Measurements from ENCODE around the gene PHEX. TPM values are rescaled to one million over a fixed set of nuclear protein-coding genes. Genes with fewer than 3 reads are reported as not detected.

The PHEX gene
- total RNA-seq, 1 donor from 2014 or later: 0.48 TPM

- no peaks in the 10 kb centered on the region for H3K36me3 Mint-ChIP-seq (ENCODE audit: insufficient read depth)
- no peaks in the 10 kb centered on the region for H3K9me3 Mint-ChIP-seq (ENCODE audit: low read depth)
- H3K4me3 Mint-ChIP-seq (ENCODE audit: low read depth): no peak overlapping the region
- no peak overlapping the region for H3K27ac Mint-ChIP-seq
- no peak for DNase-seq (ENCODE audit: low spot score, unreplicated experiment)
- no peaks in the 10 kb centered on the region for H3K27me3 Mint-ChIP-seq
- no peaks in the 10 kb centered on the region for H3K4me1 Mint-ChIP-seq (ENCODE audit: low read depth)
- no peak for TF ChIP-seq CTCF (IDR thresholded peaks at IDR 0.05; ENCODE audit: unreplicated experiment)
These were observed 27.6 kb downstream of the PHEX start for GRCh38 chrX:22059775-22060174.

GRCh38 chrX:22060415-22061280, 28.5 kb downstream of the PHEX start:
- Mint-ChIP-seq H3K27ac (no peak overlapping the region), H3K4me3 (ENCODE audit: low read depth) (no peak overlapping the region), H3K9me3 (ENCODE audit: low read depth) (peaks cover under 1% of the 10 kb centered on the region), H3K27me3 (no peaks in the 10 kb centered on the region), H3K4me1 (ENCODE audit: low read depth) (no peaks in the 10 kb centered on the region), H3K36me3 (ENCODE audit: insufficient read depth) (no peaks in the 10 kb centered on the region)
- no peak for DNase-seq (ENCODE audit: low spot score, unreplicated experiment)
- TF ChIP-seq CTCF (IDR thresholded peaks at IDR 0.05; ENCODE audit: unreplicated experiment): no peak

- H3K4me1 Mint-ChIP-seq (ENCODE audit: low read depth): no peaks in the 10 kb centered on the region
- no peak for TF ChIP-seq CTCF (IDR thresholded peaks at IDR 0.05; ENCODE audit: unreplicated experiment)
- no peak overlapping the region for H3K27ac Mint-ChIP-seq
- DNase-seq (ENCODE audit: low spot score, unreplicated experiment): no peak
- peaks cover 3% of the 10 kb centered on the region for H3K9me3 Mint-ChIP-seq (ENCODE audit: low read depth)
- H3K36me3 Mint-ChIP-seq (ENCODE audit: insufficient read depth): no peaks in the 10 kb centered on the region
- no peak overlapping the region for H3K4me3 Mint-ChIP-seq (ENCODE audit: low read depth)
- H3K27me3 Mint-ChIP-seq: no peaks in the 10 kb centered on the region
These were observed 31.2 kb downstream of the PHEX start for GRCh38 chrX:22063284-22063683.

GRCh38 chrX:22069586-22069985, 37.5 kb downstream of the PHEX start:
- peaks cover 3% of the 10 kb centered on the region for H3K9me3 Mint-ChIP-seq (ENCODE audit: low read depth)
- no peaks in the 10 kb centered on the region for H3K27me3 Mint-ChIP-seq
- no peak for TF ChIP-seq CTCF (IDR thresholded peaks at IDR 0.05; ENCODE audit: unreplicated experiment)
- DNase-seq (ENCODE audit: low spot score, unreplicated experiment): no peak
- no peak overlapping the region for H3K4me3 Mint-ChIP-seq (ENCODE audit: low read depth)
- H3K36me3 Mint-ChIP-seq (ENCODE audit: insufficient read depth): no peaks in the 10 kb centered on the region
- H3K27ac Mint-ChIP-seq: no peak overlapping the region
- no peaks in the 10 kb centered on the region for H3K4me1 Mint-ChIP-seq (ENCODE audit: low read depth)

GRCh38 chrX:22073928-22074327, 41.8 kb downstream of the PHEX start:
- no peak overlapping the region for H3K4me3 Mint-ChIP-seq (ENCODE audit: low read depth)
- no peaks in the 10 kb centered on the region for H3K9me3 Mint-ChIP-seq (ENCODE audit: low read depth)
- no peaks in the 10 kb centered on the region for H3K36me3 Mint-ChIP-seq (ENCODE audit: insufficient read depth)
- no peak for TF ChIP-seq CTCF (IDR thresholded peaks at IDR 0.05; ENCODE audit: unreplicated experiment)
- no peak overlapping the region for H3K27ac Mint-ChIP-seq
- H3K4me1 Mint-ChIP-seq (ENCODE audit: low read depth): no peaks in the 10 kb centered on the region
- DNase-seq (ENCODE audit: low spot score, unreplicated experiment): no peak
- H3K27me3 Mint-ChIP-seq: no peaks in the 10 kb centered on the region
